HEK293 (cell line): ENCODE measurements around the gene NCSTN.

Experiments
- CTCF ChIA-PET: fragments of 350-600 bp; formaldehyde crosslinking; extraction: SDS; loops from one replicate; lab custom pipeline; 2021; ENCODE audit warnings: antibody characterized with exemption; lab: Yijun Ruan, JAX
- POLR2A ChIA-PET: fragments of 300-600 bp; formaldehyde crosslinking; extraction: SDS; loops from one replicate; lab custom pipeline; 2020; ENCODE audit warnings: antibody characterized with exemption, inconsistent platforms; lab: Yijun Ruan, JAX
- H3K27ac ChIP-seq: fragments of 200-500 bp; sonication (Bioruptor generic); 2 replicates; pipeline ENCODE4 v1.5.1; 2014; ENCODE audit warnings: low read depth, low read length, control low read depth, inconsistent platforms; ENCODE audit errors: extremely low read depth
- H3K36me3 ChIP-seq, 2 experiments: fragments of 200-500 bp in 1 of 2; sonication (Bioruptor generic) in 1 of 2; 1 replicate in 1 of 2; 2 replicates in 1 of 2; pipeline ENCODE4 v1.5.1; 2014 to 2017; ENCODE audit warnings: inconsistent platforms in 2 of 2, low read length in 2 of 2; ENCODE audit not compliant: control insufficient read depth in 2 of 2, insufficient read depth in 1 of 2
- H3K4me1 ChIP-seq: fragments of 200-500 bp; sonication (Bioruptor generic); 2 replicates; pipeline ENCODE4 v1.5.1; 2014; ENCODE audit warnings: mild to moderate bottlenecking, low read length, inconsistent platforms; ENCODE audit not compliant: control insufficient read depth, insufficient read depth
- H3K4me3 ChIP-seq: 2 replicates; pipeline ENCODE4 v1.5.1; 2011; ENCODE audit warnings: low read depth, mild to moderate bottlenecking, control low read depth, low read length, moderate library complexity
- H3K9me3 ChIP-seq: fragments of 200-500 bp; sonication (Bioruptor generic); 2 replicates; pipeline ENCODE4 v1.5.1; 2014; ENCODE audit warnings: low read depth, low read length, inconsistent platforms; ENCODE audit not compliant: control insufficient read depth, insufficient read depth
- BCL11B ChIP-seq: fragments of 450-650 bp; formaldehyde crosslinking; IDR thresholded peaks from 2 replicates; pipeline ENCODE4 v1.5.1; 2016; ENCODE audit warnings: low read depth, missing biosample characterization, missing genetic modification characterization
- HIC1 ChIP-seq: fragments of 450-650 bp; formaldehyde crosslinking; IDR thresholded peaks from 2 replicates; pipeline ENCODE4 v1.5.1; 2016; ENCODE audit warnings: missing biosample characterization, missing genetic modification characterization
- SP3 ChIP-seq: fragments of 450-650 bp; formaldehyde crosslinking; IDR thresholded peaks from 2 replicates; pipeline ENCODE4 v1.5.1; 2016; ENCODE audit warnings: missing biosample characterization, missing genetic modification characterization
- ZNF157 ChIP-seq: fragments of 450-650 bp; formaldehyde crosslinking; IDR thresholded peaks from 2 replicates; pipeline ENCODE4 v1.5.1; 2016; ENCODE audit warnings: missing biosample characterization, missing genetic modification characterization
- ZNF548 ChIP-seq: fragments of 450-650 bp; formaldehyde crosslinking; IDR thresholded peaks from 2 replicates; pipeline ENCODE4 v1.5.1; 2016; ENCODE audit warnings: missing biosample characterization, missing genetic modification characterization
- ZNF610 ChIP-seq: fragments of 450-650 bp; formaldehyde crosslinking; IDR thresholded peaks from 2 replicates; pipeline ENCODE4 v1.5.1; 2016; ENCODE audit warnings: missing biosample characterization, missing genetic modification characterization, borderline replicate concordance
- ZNF626 ChIP-seq: fragments of 450-650 bp; sonication (Bioruptor Pico); formaldehyde crosslinking; IDR thresholded peaks from 2 replicates; pipeline ENCODE4 v1.5.1; 2018; ENCODE audit warnings: missing biosample characterization, missing genetic modification characterization, inconsistent platforms
- ZNF701 ChIP-seq: fragments of 450-650 bp; formaldehyde crosslinking; IDR thresholded peaks from 2 replicates; pipeline ENCODE4 v1.5.1; 2016; ENCODE audit warnings: missing biosample characterization, missing genetic modification characterization
- ZNF776 ChIP-seq: fragments of 450-650 bp; formaldehyde crosslinking; IDR thresholded peaks from 2 replicates; pipeline ENCODE4 v1.5.0; 2017; ENCODE audit warnings: missing biosample characterization, missing genetic modification characterization, borderline replicate concordance
- ZNF777 ChIP-seq: fragments of 450-650 bp; formaldehyde crosslinking; IDR thresholded peaks from 2 replicates; pipeline ENCODE4 v1.5.1; 2017; ENCODE audit warnings: missing biosample characterization, missing genetic modification characterization, borderline replicate concordance
- ZNF837 ChIP-seq: fragments of 450-650 bp; formaldehyde crosslinking; IDR thresholded peaks from 2 replicates; pipeline ENCODE4 v1.5.1; 2016; ENCODE audit warnings: missing biosample characterization, missing genetic modification characterization
- TF ChIP-seq, protein P1 (sequence below): fragments of 450-650 bp; formaldehyde crosslinking; IDR thresholded peaks from 2 replicates; pipeline ENCODE4 v1.5.1; 2016; ENCODE audit warnings: missing biosample characterization, missing genetic modification characterization, low read depth
- TF ChIP-seq, protein P2 (sequence below): fragments of 450-650 bp; formaldehyde crosslinking; IDR thresholded peaks from 2 replicates; pipeline ENCODE4 v1.5.1; 2016; ENCODE audit warnings: missing biosample characterization, missing genetic modification characterization

The NCSTN gene

GRCh38 chr1:160371756-160372155 lies 28.6 kb downstream of the NCSTN start:
- Histone ChIP-seq H3K27ac (no peak overlapping the region), H3K36me3 (no peaks in the 10 kb centered on the region), H3K9me3 (no peaks in the 10 kb centered on the region), H3K4me1 (no peaks in the 10 kb centered on the region), H3K4me3 (no peak overlapping the region)
- ChIA-PET CTCF (interaction anchor here (0.5 to 1.6 kb wide), 5 partner anchors 19 to 329 kb away, joined by 3 to 7 read pairs (median 3); no protein-coding TSS in a partner anchor), POLR2A (no interaction called here)
- TF ChIP-seq ZNF610 (tag by site-specific recombination), result no peak
- TF ChIP-seq, protein P1, sequence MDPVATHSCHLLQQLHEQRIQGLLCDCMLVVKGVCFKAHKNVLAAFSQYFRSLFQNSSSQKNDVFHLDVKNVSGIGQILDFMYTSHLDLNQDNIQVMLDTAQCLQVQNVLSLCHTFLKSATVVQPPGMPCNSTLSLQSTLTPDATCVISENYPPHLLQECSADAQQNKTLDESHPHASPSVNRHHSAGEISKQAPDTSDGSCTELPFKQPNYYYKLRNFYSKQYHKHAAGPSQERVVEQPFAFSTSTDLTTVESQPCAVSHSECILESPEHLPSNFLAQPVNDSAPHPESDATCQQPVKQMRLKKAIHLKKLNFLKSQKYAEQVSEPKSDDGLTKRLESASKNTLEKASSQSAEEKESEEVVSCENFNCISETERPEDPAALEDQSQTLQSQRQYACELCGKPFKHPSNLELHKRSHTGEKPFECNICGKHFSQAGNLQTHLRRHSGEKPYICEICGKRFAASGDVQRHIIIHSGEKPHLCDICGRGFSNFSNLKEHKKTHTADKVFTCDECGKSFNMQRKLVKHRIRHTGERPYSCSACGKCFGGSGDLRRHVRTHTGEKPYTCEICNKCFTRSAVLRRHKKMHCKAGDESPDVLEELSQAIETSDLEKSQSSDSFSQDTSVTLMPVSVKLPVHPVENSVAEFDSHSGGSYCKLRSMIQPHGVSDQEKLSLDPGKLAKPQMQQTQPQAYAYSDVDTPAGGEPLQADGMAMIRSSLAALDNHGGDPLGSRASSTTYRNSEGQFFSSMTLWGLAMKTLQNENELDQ (tag by site-specific recombination), result no peak
- TF ChIP-seq SP3, result no peak
- no peak for TF ChIP-seq ZNF701 (tag by site-specific recombination)
- no peak for TF ChIP-seq HIC1 (tag by site-specific recombination)
- TF ChIP-seq ZNF837 (tag by site-specific recombination), result no peak
- TF ChIP-seq ZNF777 (tag by site-specific recombination), result no peak
- no peak for TF ChIP-seq ZNF626 (tag by site-specific recombination)
- no peak for TF ChIP-seq BCL11B
- TF ChIP-seq ZNF548 (tag by site-specific recombination), result no peak
- no peak for TF ChIP-seq ZNF157
- no peak for TF ChIP-seq ZNF776

DNA sequence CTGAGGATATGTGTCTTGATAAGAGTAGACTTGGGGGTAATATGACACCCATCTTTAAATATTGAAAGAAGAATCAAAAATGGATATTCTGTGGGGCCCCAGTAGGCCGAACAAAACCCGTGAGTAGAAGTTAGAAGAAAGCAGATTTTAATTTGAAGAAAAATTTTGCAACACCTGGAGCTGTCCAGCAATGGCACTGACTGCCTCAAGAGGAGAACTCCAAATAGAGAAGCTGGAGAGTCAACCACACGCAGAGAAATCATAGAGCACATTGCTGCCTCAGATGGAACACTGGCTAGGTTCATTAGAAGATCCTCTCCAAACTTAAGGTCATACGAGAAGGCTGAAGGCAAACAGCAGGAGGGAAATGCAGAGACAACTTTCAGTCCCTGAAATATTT lies 30.5 kb downstream of the NCSTN start:
- ChIA-PET CTCF (interaction anchor here (0.5 to 8.9 kb wide), 11 partner anchors 10 to 1066 kb away, joined by 3 to 175 read pairs (median 4); no protein-coding TSS in a partner anchor), POLR2A (interaction anchor here (0.7 to 1.5 kb wide), 2 partner anchors 11 to 1803 kb away, joined by 3 to 7 read pairs; no protein-coding TSS in a partner anchor)
- TF ChIP-seq, protein P2, sequence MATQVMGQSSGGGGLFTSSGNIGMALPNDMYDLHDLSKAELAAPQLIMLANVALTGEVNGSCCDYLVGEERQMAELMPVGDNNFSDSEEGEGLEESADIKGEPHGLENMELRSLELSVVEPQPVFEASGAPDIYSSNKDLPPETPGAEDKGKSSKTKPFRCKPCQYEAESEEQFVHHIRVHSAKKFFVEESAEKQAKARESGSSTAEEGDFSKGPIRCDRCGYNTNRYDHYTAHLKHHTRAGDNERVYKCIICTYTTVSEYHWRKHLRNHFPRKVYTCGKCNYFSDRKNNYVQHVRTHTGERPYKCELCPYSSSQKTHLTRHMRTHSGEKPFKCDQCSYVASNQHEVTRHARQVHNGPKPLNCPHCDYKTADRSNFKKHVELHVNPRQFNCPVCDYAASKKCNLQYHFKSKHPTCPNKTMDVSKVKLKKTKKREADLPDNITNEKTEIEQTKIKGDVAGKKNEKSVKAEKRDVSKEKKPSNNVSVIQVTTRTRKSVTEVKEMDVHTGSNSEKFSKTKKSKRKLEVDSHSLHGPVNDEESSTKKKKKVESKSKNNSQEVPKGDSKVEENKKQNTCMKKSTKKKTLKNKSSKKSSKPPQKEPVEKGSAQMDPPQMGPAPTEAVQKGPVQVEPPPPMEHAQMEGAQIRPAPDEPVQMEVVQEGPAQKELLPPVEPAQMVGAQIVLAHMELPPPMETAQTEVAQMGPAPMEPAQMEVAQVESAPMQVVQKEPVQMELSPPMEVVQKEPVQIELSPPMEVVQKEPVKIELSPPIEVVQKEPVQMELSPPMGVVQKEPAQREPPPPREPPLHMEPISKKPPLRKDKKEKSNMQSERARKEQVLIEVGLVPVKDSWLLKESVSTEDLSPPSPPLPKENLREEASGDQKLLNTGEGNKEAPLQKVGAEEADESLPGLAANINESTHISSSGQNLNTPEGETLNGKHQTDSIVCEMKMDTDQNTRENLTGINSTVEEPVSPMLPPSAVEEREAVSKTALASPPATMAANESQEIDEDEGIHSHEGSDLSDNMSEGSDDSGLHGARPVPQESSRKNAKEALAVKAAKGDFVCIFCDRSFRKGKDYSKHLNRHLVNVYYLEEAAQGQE (tag by site-specific recombination), result peak; percentile 91
- TF ChIP-seq ZNF157, result no peak
- H3K9me3 ChIP-seq, result no peaks in the 10 kb centered on the region
- no peaks in the 10 kb centered on the region for H3K4me1 ChIP-seq
- H3K36me3 ChIP-seq, result no peaks in the 10 kb centered on the region
- no peak overlapping the region for H3K4me3 ChIP-seq
- no peak overlapping the region for H3K27ac ChIP-seq
